HepG2 (cell line): ENCODE results near the gene NSD2.

ENCODE experiments used
- AGO2 ChIP-seq: fragments of 200-400 bp; formaldehyde crosslinking; optimal IDR thresholded peaks from 2 replicates; pipeline ENCODE3; 2017; ENCODE audit warnings: mild to moderate bottlenecking, low read depth, low read length, moderate library complexity
- JUN ChIP-seq: sonication (generic); formaldehyde crosslinking; IDR thresholded peaks from 2 replicates; pipeline ENCODE4 v1.4.0; 2020; ENCODE audit warnings: mild to moderate bottlenecking, missing genetic modification reagents
- POLR2A ChIP-seq, 2 experiments: IDR thresholded peaks; 2 replicates each; pipeline ENCODE4 v1.6.1; 2011; ENCODE audit warnings: low read depth in 2 of 2, low read length in 2 of 2, mild to moderate bottlenecking in 1 of 2, moderate library complexity in 1 of 2; ENCODE audit not compliant: insufficient read depth in 1 of 2
- POLR2AphosphoS5 ChIP-seq: IDR thresholded peaks from 2 replicates; pipeline ENCODE4 v1.6.1; 2012; ENCODE audit warnings: low read depth, low read length
- ZC3H4 ChIP-seq: sonication (generic); formaldehyde crosslinking; IDR thresholded peaks from 2 replicates; pipeline ENCODE4 v1.4.0; 2020; ENCODE audit warnings: missing genetic modification reagents, borderline replicate concordance
- TF ChIP-seq, protein P1 (sequence below): IDR thresholded peaks from 2 replicates; pipeline ENCODE4 v1.6.1; 2012; ENCODE audit warnings: low read length, improper control_type of control experiment
- TF ChIP-seq, protein P2 (sequence below): sonication (generic); formaldehyde crosslinking; IDR thresholded peaks from 2 replicates; pipeline ENCODE4 v1.5.0; 2020; ENCODE audit warnings: missing genetic modification reagents

DNA sequence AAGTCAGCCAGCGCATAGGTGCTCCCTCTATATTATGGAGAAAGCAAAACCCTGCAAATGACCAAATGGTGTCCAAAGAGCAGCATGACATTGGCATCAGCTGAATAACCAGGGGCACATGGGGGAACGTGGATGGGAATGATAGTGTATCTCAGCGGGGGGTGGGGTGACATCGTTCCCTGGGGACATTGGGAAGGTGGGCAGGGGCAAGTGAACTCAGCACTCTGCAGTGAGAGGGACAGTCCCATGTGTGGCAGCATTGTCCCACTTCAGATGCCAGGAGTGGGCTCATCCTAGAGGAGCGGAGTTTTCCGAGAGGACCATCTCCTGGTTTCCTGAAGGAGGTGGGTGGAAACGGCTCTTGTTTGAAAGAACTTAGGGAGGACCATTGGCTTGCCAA is 72.7 kb downstream of the NSD2 start:
- TF ChIP-seq POLR2A (IDR thresholded peaks at IDR 0.05; ENCODE audit: insufficient read depth in 1 of 2, low read depth in 2 of 2, low read length in 2 of 2) (no peak), ZC3H4 (no peak), POLR2AphosphoS5 (no peak), AGO2 (no peak), JUN (CRISPR knock-in tag) (no peak)
- TF ChIP-seq, protein P1, sequence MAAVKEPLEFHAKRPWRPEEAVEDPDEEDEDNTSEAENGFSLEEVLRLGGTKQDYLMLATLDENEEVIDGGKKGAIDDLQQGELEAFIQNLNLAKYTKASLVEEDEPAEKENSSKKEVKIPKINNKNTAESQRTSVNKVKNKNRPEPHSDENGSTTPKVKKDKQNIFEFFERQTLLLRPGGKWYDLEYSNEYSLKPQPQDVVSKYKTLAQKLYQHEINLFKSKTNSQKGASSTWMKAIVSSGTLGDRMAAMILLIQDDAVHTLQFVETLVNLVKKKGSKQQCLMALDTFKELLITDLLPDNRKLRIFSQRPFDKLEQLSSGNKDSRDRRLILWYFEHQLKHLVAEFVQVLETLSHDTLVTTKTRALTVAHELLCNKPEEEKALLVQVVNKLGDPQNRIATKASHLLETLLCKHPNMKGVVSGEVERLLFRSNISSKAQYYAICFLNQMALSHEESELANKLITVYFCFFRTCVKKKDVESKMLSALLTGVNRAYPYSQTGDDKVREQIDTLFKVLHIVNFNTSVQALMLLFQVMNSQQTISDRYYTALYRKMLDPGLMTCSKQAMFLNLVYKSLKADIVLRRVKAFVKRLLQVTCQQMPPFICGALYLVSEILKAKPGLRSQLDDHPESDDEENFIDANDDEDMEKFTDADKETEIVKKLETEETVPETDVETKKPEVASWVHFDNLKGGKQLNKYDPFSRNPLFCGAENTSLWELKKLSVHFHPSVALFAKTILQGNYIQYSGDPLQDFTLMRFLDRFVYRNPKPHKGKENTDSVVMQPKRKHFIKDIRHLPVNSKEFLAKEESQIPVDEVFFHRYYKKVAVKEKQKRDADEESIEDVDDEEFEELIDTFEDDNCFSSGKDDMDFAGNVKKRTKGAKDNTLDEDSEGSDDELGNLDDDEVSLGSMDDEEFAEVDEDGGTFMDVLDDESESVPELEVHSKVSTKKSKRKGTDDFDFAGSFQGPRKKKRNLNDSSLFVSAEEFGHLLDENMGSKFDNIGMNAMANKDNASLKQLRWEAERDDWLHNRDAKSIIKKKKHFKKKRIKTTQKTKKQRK: no peak
- TF ChIP-seq, protein P2, sequence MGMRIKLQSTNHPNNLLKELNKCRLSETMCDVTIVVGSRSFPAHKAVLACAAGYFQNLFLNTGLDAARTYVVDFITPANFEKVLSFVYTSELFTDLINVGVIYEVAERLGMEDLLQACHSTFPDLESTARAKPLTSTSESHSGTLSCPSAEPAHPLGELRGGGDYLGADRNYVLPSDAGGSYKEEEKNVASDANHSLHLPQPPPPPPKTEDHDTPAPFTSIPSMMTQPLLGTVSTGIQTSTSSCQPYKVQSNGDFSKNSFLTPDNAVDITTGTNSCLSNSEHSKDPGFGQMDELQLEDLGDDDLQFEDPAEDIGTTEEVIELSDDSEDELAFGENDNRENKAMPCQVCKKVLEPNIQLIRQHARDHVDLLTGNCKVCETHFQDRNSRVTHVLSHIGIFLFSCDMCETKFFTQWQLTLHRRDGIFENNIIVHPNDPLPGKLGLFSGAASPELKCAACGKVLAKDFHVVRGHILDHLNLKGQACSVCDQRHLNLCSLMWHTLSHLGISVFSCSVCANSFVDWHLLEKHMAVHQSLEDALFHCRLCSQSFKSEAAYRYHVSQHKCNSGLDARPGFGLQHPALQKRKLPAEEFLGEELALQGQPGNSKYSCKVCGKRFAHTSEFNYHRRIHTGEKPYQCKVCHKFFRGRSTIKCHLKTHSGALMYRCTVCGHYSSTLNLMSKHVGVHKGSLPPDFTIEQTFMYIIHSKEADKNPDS (CRISPR knock-in tag): no peak
